ENCODE results near the gene PDIA2. TPM values are rescaled to one million over a fixed set of nuclear protein-coding genes. Genes with fewer than 3 reads are reported as not detected.

PDIA2 gene
- total RNA-seq, 1 donor from 2014 or later: not detected

DNA sequence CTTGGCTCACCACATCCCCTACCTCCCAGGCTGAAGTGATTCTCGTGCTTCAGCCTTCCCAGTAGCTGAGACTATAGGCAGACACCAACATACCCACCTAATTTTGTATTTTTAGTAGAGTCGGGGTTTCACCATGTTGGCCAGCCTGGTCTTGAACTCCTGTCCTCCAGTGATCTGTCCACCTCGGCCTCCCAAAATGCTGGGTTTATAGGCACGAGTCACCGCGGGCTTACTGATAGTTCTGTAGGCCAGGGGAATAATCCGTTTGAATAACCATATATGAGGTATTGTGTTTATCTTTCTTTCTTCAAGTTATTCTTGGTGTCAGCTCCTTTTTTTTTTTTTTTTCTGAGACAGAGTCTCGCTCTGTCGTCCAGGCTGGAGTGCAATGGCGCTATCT, 40.7 kb upstream of the PDIA2 start:
- H3K4me3 ChIP-seq: no peak overlapping the region
- H3K4me1 ChIP-seq: peaks cover 9% of the 10 kb centered on the region
- no peak for DNase-seq (ENCODE audit: extremely low spot score in 2 of 2)
- TF ChIP-seq POLR2A (IDR thresholded peaks at IDR 0.05) (no peak), POLR2AphosphoS5 (IDR thresholded peaks at IDR 0.05; ENCODE audit: insufficient read depth in 1 of 2, low read depth in 1 of 2) (no peak), CTCF (IDR thresholded peaks at IDR 0.05) (no peak)
- no peaks in the 10 kb centered on the region for H3K27me3 ChIP-seq
- H3K36me3 ChIP-seq: no peaks in the 10 kb centered on the region
- intact Hi-C loops (cut with DNase I): no loop called here
- no peaks in the 10 kb centered on the region for H3K9me3 ChIP-seq
- no peak overlapping the region for H3K27ac ChIP-seq

- Histone ChIP-seq H3K4me3 (no peak overlapping the region), H3K27me3 (no peaks in the 10 kb centered on the region), H3K4me1 (peaks cover 9% of the 10 kb centered on the region), H3K27ac (no peak overlapping the region), H3K9me3 (no peaks in the 10 kb centered on the region), H3K36me3 (no peaks in the 10 kb centered on the region)
- TF ChIP-seq POLR2A (IDR thresholded peaks at IDR 0.05): no peak
- TF ChIP-seq CTCF (IDR thresholded peaks at IDR 0.05): no peak
- TF ChIP-seq POLR2AphosphoS5 (IDR thresholded peaks at IDR 0.05; ENCODE audit: insufficient read depth in 1 of 2, low read depth in 1 of 2): no peak
- DNase-seq (ENCODE audit: extremely low spot score in 2 of 2): no peak
- intact Hi-C loops (cut with DNase I): no loop called here
Observed at GRCh38 chr16:243348-243747, 39.6 kb upstream of the PDIA2 start.

GRCh38 chr16:245105-245504, 37.9 kb upstream of the PDIA2 start:
- no peaks in the 10 kb centered on the region for H3K9me3 ChIP-seq
- TF ChIP-seq CTCF (IDR thresholded peaks at IDR 0.05): no peak
- no peak for TF ChIP-seq POLR2A (IDR thresholded peaks at IDR 0.05)
- TF ChIP-seq POLR2AphosphoS5 (IDR thresholded peaks at IDR 0.05; ENCODE audit: insufficient read depth in 1 of 2, low read depth in 1 of 2): no peak
- H3K27ac ChIP-seq: no peak overlapping the region
- intact Hi-C loops (cut with DNase I): no loop called here
- H3K4me3 ChIP-seq: no peak overlapping the region
- H3K4me1 ChIP-seq: peaks cover 9% of the 10 kb centered on the region
- peaks cover 0 to 2% of the 10 kb centered on the region in 2 donors for H3K36me3 ChIP-seq
- DNase-seq (ENCODE audit: extremely low spot score in 2 of 2): no peak
- H3K27me3 ChIP-seq: no peaks in the 10 kb centered on the region

- Histone ChIP-seq H3K4me1 (no peaks in the 10 kb centered on the region), H3K4me3 (no peak overlapping the region), H3K36me3 (peaks cover 0 to 4% of the 10 kb centered on the region in 2 donors), H3K9me3 (no peaks in the 10 kb centered on the region), H3K27me3 (no peaks in the 10 kb centered on the region), H3K27ac (no peak overlapping the region)
- no peak for TF ChIP-seq CTCF (IDR thresholded peaks at IDR 0.05)
- no peak for TF ChIP-seq POLR2AphosphoS5 (IDR thresholded peaks at IDR 0.05; ENCODE audit: insufficient read depth in 1 of 2, low read depth in 1 of 2)
- TF ChIP-seq POLR2A (IDR thresholded peaks at IDR 0.05): no peak
- intact Hi-C loops (cut with DNase I): no loop called here
- DNase-seq (ENCODE audit: extremely low spot score in 2 of 2): no peak
Observed at GRCh38 chr16:247027-247426, 35.9 kb upstream of the PDIA2 start.

GRCh38 chr16:249431-249830, 33.5 kb upstream of the PDIA2 start:
- intact Hi-C loops (cut with DNase I): no loop called here

More at GRCh38 chr16:249431-249830, 33.5 kb upstream of the PDIA2 start:
- no peak overlapping the region for H3K4me3 ChIP-seq
- TF ChIP-seq POLR2AphosphoS5 (IDR thresholded peaks at IDR 0.05; ENCODE audit: insufficient read depth in 1 of 2, low read depth in 1 of 2): no peak
- no peak overlapping the region for H3K27ac ChIP-seq
- no peaks in the 10 kb centered on the region for H3K9me3 ChIP-seq
- no peaks in the 10 kb centered on the region for H3K27me3 ChIP-seq
- no peaks in the 10 kb centered on the region for H3K4me1 ChIP-seq
- H3K36me3 ChIP-seq: peaks cover 0 to 6% of the 10 kb centered on the region in 2 donors
- DNase-seq (ENCODE audit: extremely low spot score in 2 of 2): no peak

Measured in vagina (tissue), 2 donors.